Karpas-422 (cell line): ENCODE measurements around the gene BRCA2. TPM values are rescaled to one million over a fixed set of nuclear protein-coding genes. Genes with fewer than 3 reads are reported as not detected.

Source experiments
- DNase-seq: peaks from one replicate; pipeline ENCODE4 v3.0.0-alpha.2; 2015
- H2AFZ ChIP-seq: fragments of 200-600 bp; sonication (generic); 2 replicates; pipeline ENCODE4 v1.6.1; 2014; ENCODE audit warnings: antibody characterized with exemption, low read length, mixed read lengths
- H3K27ac ChIP-seq: fragments of 200-600 bp; sonication (generic); 2 replicates; pipeline ENCODE4 v1.5.1; 2014; ENCODE audit warnings: mild to moderate bottlenecking, low read length, moderate library complexity
- H3K27me3 ChIP-seq: fragments of 200-600 bp; sonication (generic); 2 replicates; pipeline ENCODE4 v1.6.1; 2014; ENCODE audit warnings: low read length, mixed read lengths
- H3K36me3 ChIP-seq: fragments of 200-600 bp; sonication (generic); 2 replicates; pipeline ENCODE4 v1.6.1; 2014; ENCODE audit warnings: low read length, mixed read lengths; ENCODE audit not compliant: insufficient read depth
- H3K4me1 ChIP-seq: fragments of 200-600 bp; sonication (generic); 2 replicates; pipeline ENCODE4 v1.6.1; 2014; ENCODE audit warnings: mild to moderate bottlenecking, low read length, mixed read lengths
- H3K4me2 ChIP-seq: fragments of 200-600 bp; sonication (generic); 2 replicates; pipeline ENCODE4 v1.6.1; 2014; ENCODE audit warnings: low read length, low read depth, mild to moderate bottlenecking; ENCODE audit not compliant: poor library complexity, severe bottlenecking
- H3K4me3 ChIP-seq: fragments of 200-600 bp; sonication (generic); 2 replicates; pipeline ENCODE4 v1.5.1; 2014; ENCODE audit warnings: mild to moderate bottlenecking, antibody characterized with exemption, low read length, mixed read lengths
- H3K79me2 ChIP-seq: fragments of 200-600 bp; sonication (generic); 2 replicates; pipeline ENCODE4 v1.6.1; 2014; ENCODE audit warnings: mild to moderate bottlenecking, low read length, mixed read lengths
- H3K9ac ChIP-seq: fragments of 200-600 bp; sonication (generic); 2 replicates; pipeline ENCODE4 v1.6.0; 2014; ENCODE audit warnings: low read length
- H3K9me2 ChIP-seq: fragments of 200-600 bp; sonication (generic), shearing (Covaris generic); replicated peaks from 2 replicates; pipeline ENCODE4 v1.6.0; 2014; ENCODE audit warnings: mild to moderate bottlenecking, low read length, moderate library complexity; ENCODE audit not compliant: insufficient read depth
- H3K9me3 ChIP-seq: fragments of 300-700, 200-600 bp; sonication (generic); 2 replicates; pipeline ENCODE4 v1.6.1; 2014; ENCODE audit warnings: low read length, mixed read lengths
- H4K20me1 ChIP-seq: fragments of 200-600 bp; sonication (generic); 2 replicates; pipeline ENCODE4 v1.6.1; 2014; ENCODE audit warnings: mild to moderate bottlenecking, antibody characterized with exemption, low read length, low read depth; ENCODE audit not compliant: insufficient read depth
- total RNA-seq: library from RNA; depleted of rRNA; stranded (reverse); fragments of >200 nt; shearing (Covaris generic); gene quantifications from 2 replicates; pipeline ENCODE4 v1.2.3, GENCODE V29; 2014; ENCODE audit warnings: low replicate concordance

Gene BRCA2
- total RNA-seq, 1 experiment from 2014 or later: 16.8 TPM

- no peaks in the 10 kb centered on the region for H3K27me3 ChIP-seq
- no peak overlapping the region for H3K9ac ChIP-seq
- H3K9me2 ChIP-seq: no peaks in the 10 kb centered on the region
- DNase-seq: peak; percentile 49
- H3K36me3 ChIP-seq: peaks cover 9% of the 10 kb centered on the region
- H3K79me2 ChIP-seq: no peaks in the 10 kb centered on the region
- no peaks in the 10 kb centered on the region for H4K20me1 ChIP-seq
- no peak overlapping the region for H3K4me2 ChIP-seq
- H3K9me3 ChIP-seq: no peaks in the 10 kb centered on the region
- no peak overlapping the region for H2AFZ ChIP-seq
- H3K27ac ChIP-seq: no peak overlapping the region
- no peaks in the 10 kb centered on the region; the same call in 1 of the 2 replicates for H3K4me1 ChIP-seq
- no peak overlapping the region for H3K4me3 ChIP-seq
Observed at GRCh38 chr13:32381539-32381938, 66.2 kb downstream of the BRCA2 start.

- H2AFZ ChIP-seq: no peak overlapping the region
- no peak overlapping the region for H3K4me2 ChIP-seq
- H3K36me3 ChIP-seq: peaks cover 9% of the 10 kb centered on the region
- no peaks in the 10 kb centered on the region for H3K9me2 ChIP-seq
- H3K4me3 ChIP-seq: no peak overlapping the region
- no peak overlapping the region for H3K27ac ChIP-seq
- H3K9ac ChIP-seq: no peak overlapping the region
- no peaks in the 10 kb centered on the region for H4K20me1 ChIP-seq
- no peaks in the 10 kb centered on the region for H3K9me3 ChIP-seq
- no peaks in the 10 kb centered on the region for H3K79me2 ChIP-seq
- no peaks in the 10 kb centered on the region for H3K27me3 ChIP-seq
- no peak for DNase-seq
- H3K4me1 ChIP-seq: no peaks in the 10 kb centered on the region; the same call in 1 of the 2 replicates
Observed at GRCh38 chr13:32383836-32384618, 68.7 kb downstream of the BRCA2 start.

GRCh38 chr13:32384702-32385101, 69.4 kb downstream of the BRCA2 start:
- Histone ChIP-seq H3K4me2 (no peak overlapping the region), H3K4me1 (no peaks in the 10 kb centered on the region; the same call in 1 of the 2 replicates), H3K9ac (no peak overlapping the region), H3K79me2 (no peaks in the 10 kb centered on the region), H3K9me2 (no peaks in the 10 kb centered on the region), H4K20me1 (no peaks in the 10 kb centered on the region), H3K9me3 (no peaks in the 10 kb centered on the region), H3K27me3 (no peaks in the 10 kb centered on the region), H3K4me3 (no peak overlapping the region), H2AFZ (no peak overlapping the region), H3K27ac (no peak overlapping the region), H3K36me3 (peaks cover 9% of the 10 kb centered on the region)
- DNase-seq: no peak

GRCh38 chr13:32385410-32385809, 70.1 kb downstream of the BRCA2 start:
- Histone ChIP-seq H3K4me2 (no peak overlapping the region), H3K4me1 (no peaks in the 10 kb centered on the region; the same call in 1 of the 2 replicates), H3K9ac (no peak overlapping the region), H3K27me3 (no peaks in the 10 kb centered on the region), H3K27ac (no peak overlapping the region), H4K20me1 (no peaks in the 10 kb centered on the region), H2AFZ (no peak overlapping the region), H3K4me3 (no peak overlapping the region), H3K9me2 (no peaks in the 10 kb centered on the region), H3K79me2 (no peaks in the 10 kb centered on the region), H3K9me3 (no peaks in the 10 kb centered on the region), H3K36me3 (peaks cover 9% of the 10 kb centered on the region)
- no peak for DNase-seq

- H3K36me3 ChIP-seq: no peaks in the 10 kb centered on the region
Observed at GRCh38 chr13:32390048-32390447, 74.7 kb downstream of the BRCA2 start.

GRCh38 chr13:32390484-32390883, 75.2 kb downstream of the BRCA2 start:
- H3K4me3 ChIP-seq: no peak overlapping the region
- H3K9ac ChIP-seq: no peak overlapping the region
- H3K4me2 ChIP-seq: no peak overlapping the region
- H3K4me1 ChIP-seq: no peaks in the 10 kb centered on the region
- no peaks in the 10 kb centered on the region for H3K36me3 ChIP-seq
- H3K9me3 ChIP-seq: no peaks in the 10 kb centered on the region
- H3K27ac ChIP-seq: no peak overlapping the region
- H4K20me1 ChIP-seq: no peaks in the 10 kb centered on the region
- H3K27me3 ChIP-seq: no peaks in the 10 kb centered on the region
- no peaks in the 10 kb centered on the region for H3K9me2 ChIP-seq
- H2AFZ ChIP-seq: no peak overlapping the region
- H3K79me2 ChIP-seq: no peaks in the 10 kb centered on the region
- no peak for DNase-seq

More at GRCh38 chr13:32390048-32390447, 74.7 kb downstream of the BRCA2 start:
- H4K20me1 ChIP-seq: no peaks in the 10 kb centered on the region
- no peak overlapping the region for H3K27ac ChIP-seq
- no peak overlapping the region for H3K4me3 ChIP-seq
- H3K27me3 ChIP-seq: no peaks in the 10 kb centered on the region
- H3K79me2 ChIP-seq: no peaks in the 10 kb centered on the region
- no peak overlapping the region for H3K9ac ChIP-seq
- no peak overlapping the region for H2AFZ ChIP-seq
- H3K9me3 ChIP-seq: no peaks in the 10 kb centered on the region
- no peak overlapping the region for H3K4me2 ChIP-seq
- no peaks in the 10 kb centered on the region for H3K9me2 ChIP-seq
- no peaks in the 10 kb centered on the region for H3K4me1 ChIP-seq
- no peak for DNase-seq

- H3K27me3 ChIP-seq: no peaks in the 10 kb centered on the region
- no peaks in the 10 kb centered on the region for H3K9me3 ChIP-seq
- H3K27ac ChIP-seq: no peak overlapping the region
- H3K79me2 ChIP-seq: no peaks in the 10 kb centered on the region
- no peaks in the 10 kb centered on the region for H3K36me3 ChIP-seq
- H3K9ac ChIP-seq: no peak overlapping the region
- no peaks in the 10 kb centered on the region for H4K20me1 ChIP-seq
- no peak for DNase-seq
- H2AFZ ChIP-seq: no peak overlapping the region
- H3K9me2 ChIP-seq: no peaks in the 10 kb centered on the region
- no peak overlapping the region for H3K4me3 ChIP-seq
- no peaks in the 10 kb centered on the region for H3K4me1 ChIP-seq
- no peak overlapping the region for H3K4me2 ChIP-seq
Observed at GRCh38 chr13:32391101-32391619, 75.9 kb downstream of the BRCA2 start.

- H3K36me3 ChIP-seq: peaks cover 10% of the 10 kb centered on the region; the same call in 1 of the 2 replicates
- H3K27ac ChIP-seq: no peak overlapping the region
- no peak overlapping the region for H2AFZ ChIP-seq
- H3K9me2 ChIP-seq: no peaks in the 10 kb centered on the region
- no peaks in the 10 kb centered on the region for H3K27me3 ChIP-seq
- H3K79me2 ChIP-seq: no peaks in the 10 kb centered on the region
- DNase-seq: no peak
- no peaks in the 10 kb centered on the region for H4K20me1 ChIP-seq
- H3K4me2 ChIP-seq: no peak overlapping the region
- H3K9me3 ChIP-seq: no peaks in the 10 kb centered on the region
- H3K9ac ChIP-seq: no peak overlapping the region
- H3K4me1 ChIP-seq: no peaks in the 10 kb centered on the region
- no peak overlapping the region for H3K4me3 ChIP-seq
Observed at GRCh38 chr13:32403108-32403507, 87.8 kb downstream of the BRCA2 start.
